ENCODE results near the gene ARHGAP35. TPM values are rescaled to one million over a fixed set of nuclear protein-coding genes. Genes with fewer than 3 reads are reported as not detected.

ARHGAP35 gene
- total and polyA plus RNA-seq, 2 donors (not counting 3 experiments of a cell fraction or from before 2014, with no cell fraction given): 25.7 to 51.3 TPM

- no TSS peak for BruUV-seq (replicated peaks)
- no peaks in the 10 kb centered on the region for H3K27me3 ChIP-seq (ENCODE audit: control insufficient read depth in 2 of 2, insufficient read depth in 2 of 2, low read length in 2 of 2)
- dilution Hi-C loops (cut with MboI; ENCODE audit: extremely low pct_ligation_motif_present, low sequenced_read_pairs): no loop called here
- H3K4me3 ChIP-seq (replicated peaks in 1 of 3; ENCODE audit: insufficient read depth in 1 of 3, low read depth in 1 of 3, low read length in 3 of 3): peak overlapping the region in 2 of 3 experiments; percentile 18 to 34
- no peaks in the 10 kb centered on the region for H4K20me1 ChIP-seq (replicated peaks; ENCODE audit: control insufficient read depth, extremely low read depth, insufficient read depth, low read length)
- H3K27ac ChIP-seq (ENCODE audit: insufficient read depth, low read depth, low read length): peak overlapping the region; percentile 14
- H2AFZ ChIP-seq (ENCODE audit: low read depth, low read length): no peak overlapping the region
- ChIA-PET POLR2A (interaction anchor here (0.5 to 0.6 kb wide), 2 partner anchors 112 to 1857 kb away, joined by 3 read pairs; no protein-coding TSS in a partner anchor), CTCF (interaction anchor here (0.8 to 3.8 kb wide), 6 partner anchors 9 to 149 kb away, joined by 3 to 33 read pairs (median 12); no protein-coding TSS in a partner anchor)
- no peak overlapping the region for H3K9ac ChIP-seq (replicated peaks; ENCODE audit: extremely low read depth, insufficient read depth, low read length)
- H3K4me2 ChIP-seq (ENCODE audit: insufficient read depth, low read length): peak overlapping the region; percentile 37
- intact Hi-C loops (cut with micrococcal nuclease): loop anchor here (2.0 to 5.0 kb wide), 3 partner anchors 41 to 268 kb away; partner anchors contain the start of genes SAE1 and ZC3H4
- H3K9me1 ChIP-seq (replicated peaks; ENCODE audit: control insufficient read depth, extremely low read depth, insufficient read depth, low read length): no peaks in the 10 kb centered on the region
- H3K36me3 ChIP-seq (ENCODE audit: control insufficient read depth in 2 of 2, extremely low read depth in 1 of 2, insufficient read depth in 2 of 2, low read length in 2 of 2): no peaks in the 10 kb centered on the region
- no peaks in the 10 kb centered on the region for H3K9me3 ChIP-seq (replicated peaks; ENCODE audit: control insufficient read depth, insufficient read depth, low read length)
- peaks cover 44% of the 10 kb centered on the region for H3K4me1 ChIP-seq (ENCODE audit: control insufficient read depth, extremely low read depth, insufficient read depth, low read length)
- TF ChIP-seq FOS (IDR thresholded peaks at IDR 0.05; ENCODE audit: borderline replicate concordance, insufficient read depth, low read length) (no peak), POLR2A (IDR thresholded peaks at IDR 0.05; ENCODE audit: low read depth, low read length) (no peak), POLR2AphosphoS5 (IDR thresholded peaks at IDR 0.05; ENCODE audit: insufficient read depth, low read depth, low read length) (no peak), MYC (IDR thresholded peaks at IDR 0.05; ENCODE audit: low read depth, low read length) (no peak), CTCF (IDR thresholded peaks at IDR 0.05; ENCODE audit: extremely low read depth in 1 of 2, insufficient read depth in 1 of 2, low read depth in 1 of 2, low read length in 2 of 2) (no peak), MAX (IDR thresholded peaks at IDR 0.05; ENCODE audit: insufficient read depth, insufficient read length) (no peak), GATA2 (IDR thresholded peaks at IDR 0.05; ENCODE audit: insufficient read depth, insufficient read length, low read depth, low read length) (no peak), JUN (IDR thresholded peaks at IDR 0.05; ENCODE audit: borderline replicate concordance, insufficient read depth, insufficient read length, low read depth) (no peak), EZH2 (IDR thresholded peaks at IDR 0.05; ENCODE audit: borderline replicate concordance, low read depth, low read length, severe bottlenecking) (no peak)
- FAIRE-seq (no peak), DNase-seq (ENCODE audit: low read depth, low spot score) (peak; percentile 21)
- peaks cover 75% of the 10 kb centered on the region for H3K79me2 ChIP-seq (ENCODE audit: control insufficient read depth, insufficient read depth, low read length)
These were observed 3.2 kb downstream of the ARHGAP35 start for GRCh38 chr19:46863818-46864629.
